ENCODE measurements around the gene NHSL1.

The NHSL1 gene, protein sequence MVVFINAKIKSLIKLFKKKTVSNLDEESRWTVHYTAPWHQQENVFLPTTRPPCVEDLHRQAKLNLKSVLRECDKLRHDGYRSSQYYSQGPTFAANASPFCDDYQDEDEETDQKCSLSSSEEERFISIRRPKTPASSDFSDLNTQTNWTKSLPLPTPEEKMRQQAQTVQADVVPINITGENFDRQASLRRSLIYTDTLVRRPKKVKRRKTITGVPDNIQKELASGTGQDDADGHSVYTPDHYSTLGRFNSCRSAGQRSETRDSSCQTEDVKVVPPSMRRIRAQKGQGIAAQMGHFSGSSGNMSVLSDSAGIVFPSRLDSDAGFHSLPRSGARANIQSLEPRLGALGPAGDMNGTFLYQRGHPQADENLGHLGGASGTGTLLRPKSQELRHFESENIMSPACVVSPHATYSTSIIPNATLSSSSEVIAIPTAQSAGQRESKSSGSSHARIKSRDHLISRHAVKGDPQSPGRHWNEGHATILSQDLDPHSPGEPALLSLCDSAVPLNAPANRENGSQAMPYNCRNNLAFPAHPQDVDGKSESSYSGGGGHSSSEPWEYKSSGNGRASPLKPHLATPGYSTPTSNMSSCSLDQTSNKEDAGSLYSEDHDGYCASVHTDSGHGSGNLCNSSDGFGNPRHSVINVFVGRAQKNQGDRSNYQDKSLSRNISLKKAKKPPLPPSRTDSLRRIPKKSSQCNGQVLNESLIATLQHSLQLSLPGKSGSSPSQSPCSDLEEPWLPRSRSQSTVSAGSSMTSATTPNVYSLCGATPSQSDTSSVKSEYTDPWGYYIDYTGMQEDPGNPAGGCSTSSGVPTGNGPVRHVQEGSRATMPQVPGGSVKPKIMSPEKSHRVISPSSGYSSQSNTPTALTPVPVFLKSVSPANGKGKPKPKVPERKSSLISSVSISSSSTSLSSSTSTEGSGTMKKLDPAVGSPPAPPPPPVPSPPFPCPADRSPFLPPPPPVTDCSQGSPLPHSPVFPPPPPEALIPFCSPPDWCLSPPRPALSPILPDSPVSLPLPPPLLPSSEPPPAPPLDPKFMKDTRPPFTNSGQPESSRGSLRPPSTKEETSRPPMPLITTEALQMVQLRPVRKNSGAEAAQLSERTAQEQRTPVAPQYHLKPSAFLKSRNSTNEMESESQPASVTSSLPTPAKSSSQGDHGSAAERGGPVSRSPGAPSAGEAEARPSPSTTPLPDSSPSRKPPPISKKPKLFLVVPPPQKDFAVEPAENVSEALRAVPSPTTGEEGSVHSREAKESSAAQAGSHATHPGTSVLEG (N-terminal part only)

GRCh38 chr6:138499303-138500018, at the start of gene NHSL1:
NHSL1 (minus strand) TSS chr6:138499494; CDS start chr6:138499290, 204 bp downstream.
- Mint-ChIP-seq H3K9me3 (no peaks in the 10 kb centered on the region), H3K27ac (no peak within 1 kb of the TSS), H3K27me3 (peaks cover 24% of the 10 kb centered on the region), H3K36me3 (no peaks in the 10 kb centered on the region), H3K4me1 (peaks cover 11% of the 10 kb centered on the region), H3K4me3 (peak within 1 kb of the TSS; percentile 75)
- ATAC-seq (ENCODE audit: low read depth) (peak; percentile 98), DNase-seq (ENCODE audit: low spot score in 2 of 2) (peak; percentile 18 to 35)

DNA sequence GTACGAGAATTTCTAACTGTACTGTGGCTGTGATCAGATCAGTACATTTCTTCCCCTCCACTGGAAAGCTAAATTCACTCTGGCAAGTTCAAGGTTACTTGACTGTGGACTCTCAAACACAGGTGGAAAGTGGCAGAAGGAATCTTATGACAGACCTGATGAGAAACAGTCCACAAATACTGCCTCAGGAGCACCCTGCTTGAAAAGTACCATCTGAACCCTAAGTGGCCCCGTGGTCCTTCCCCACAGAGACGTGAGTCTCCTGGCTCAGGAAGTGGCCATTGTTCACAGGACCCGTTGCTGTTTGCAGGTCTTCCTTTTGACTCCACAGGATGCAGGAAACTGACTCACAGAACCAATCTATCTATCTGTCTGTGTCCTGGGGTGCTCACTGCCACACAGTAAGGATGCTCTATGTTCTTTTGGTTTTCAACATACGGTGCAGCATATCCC, 47.5 kb upstream of the NHSL1 start:
- ATAC-seq (ENCODE audit: low read depth): no peak

DNA sequence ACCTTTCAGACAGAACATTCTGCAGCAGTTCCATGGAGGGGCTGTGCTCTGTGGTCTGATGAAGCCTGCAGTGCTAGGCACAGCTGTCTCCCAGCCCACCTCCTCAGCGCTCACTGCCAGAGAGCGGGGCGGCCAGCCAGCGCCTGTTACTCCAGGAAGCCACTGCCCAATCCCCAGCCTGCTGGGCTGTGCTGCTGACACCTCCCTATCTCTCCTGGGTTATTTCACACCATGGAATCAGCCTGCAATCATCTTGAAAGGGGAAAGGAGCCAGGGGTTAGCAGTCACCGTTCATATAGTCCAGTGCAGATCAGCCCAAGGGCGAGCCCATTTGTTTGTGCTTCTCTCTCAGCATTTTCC, 46.3 kb upstream of the NHSL1 start:
- peaks cover 17% of the 10 kb centered on the region for H3K27me3 Mint-ChIP-seq
- H3K4me1 Mint-ChIP-seq: no peaks in the 10 kb centered on the region
- no peak overlapping the region for H3K27ac Mint-ChIP-seq
- DNase-seq (ENCODE audit: low spot score in 2 of 2) (no peak), ATAC-seq (ENCODE audit: low read depth) (no peak)
- H3K36me3 Mint-ChIP-seq: no peaks in the 10 kb centered on the region
- H3K9me3 Mint-ChIP-seq: no peaks in the 10 kb centered on the region
- H3K4me3 Mint-ChIP-seq: no peak overlapping the region

More for the DNA sequence above, 47.5 kb upstream of the NHSL1 start:
- Mint-ChIP-seq H3K27me3 (peaks cover 17% of the 10 kb centered on the region), H3K4me1 (no peaks in the 10 kb centered on the region), H3K27ac (no peak overlapping the region), H3K36me3 (no peaks in the 10 kb centered on the region), H3K9me3 (no peaks in the 10 kb centered on the region), H3K4me3 (no peak overlapping the region)
- DNase-seq (ENCODE audit: low spot score in 2 of 2): no peak

DNA sequence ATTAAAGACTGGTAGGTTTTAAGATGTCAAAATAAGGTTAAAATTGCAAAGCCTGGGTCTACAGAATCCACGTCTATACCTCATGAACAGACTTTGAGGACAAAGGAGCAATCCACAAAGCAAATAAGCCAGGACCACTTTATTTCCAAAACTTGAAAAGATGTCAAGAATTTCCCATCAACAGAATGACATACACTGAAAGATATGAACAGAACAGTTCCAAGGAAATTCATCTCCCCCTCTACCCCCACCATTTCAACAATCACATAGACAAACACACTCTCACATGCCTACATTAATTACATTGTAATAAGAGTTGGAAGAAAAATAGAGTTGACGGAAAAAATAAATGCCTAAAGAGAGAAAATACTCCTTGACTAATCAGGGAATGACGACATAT, 45.2 kb upstream of the NHSL1 start:
- no peaks in the 10 kb centered on the region for H3K36me3 Mint-ChIP-seq
- no peaks in the 10 kb centered on the region for H3K4me1 Mint-ChIP-seq
- H3K9me3 Mint-ChIP-seq: no peaks in the 10 kb centered on the region
- no peak for DNase-seq (ENCODE audit: low spot score in 2 of 2)
- no peak overlapping the region for H3K4me3 Mint-ChIP-seq
- peaks cover 17% of the 10 kb centered on the region for H3K27me3 Mint-ChIP-seq
- no peak for ATAC-seq (ENCODE audit: low read depth)
- H3K27ac Mint-ChIP-seq: no peak overlapping the region

DNA sequence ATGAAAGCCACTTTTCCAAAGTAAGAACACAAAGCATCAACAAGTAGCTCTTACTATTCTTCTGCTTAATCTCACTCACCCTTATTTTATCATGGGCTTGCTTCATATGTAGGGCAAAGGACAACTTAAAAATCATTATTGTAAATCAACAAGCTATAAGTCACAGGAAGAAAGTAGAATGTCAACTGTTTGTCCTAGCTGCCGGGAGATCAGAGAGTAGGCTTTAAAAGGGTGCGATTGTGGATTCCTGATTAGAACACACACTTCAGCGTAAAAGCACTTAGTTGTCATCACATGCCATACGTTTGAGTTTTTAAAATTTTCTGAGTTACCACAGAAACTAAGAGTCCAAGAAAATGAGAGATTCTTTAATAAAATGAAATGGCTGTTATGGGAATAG, 44.4 kb upstream of the NHSL1 start:
- H3K36me3 Mint-ChIP-seq: no peaks in the 10 kb centered on the region
- DNase-seq (ENCODE audit: low spot score in 2 of 2) (no peak), ATAC-seq (ENCODE audit: low read depth) (no peak)
- H3K9me3 Mint-ChIP-seq: no peaks in the 10 kb centered on the region
- H3K4me3 Mint-ChIP-seq: no peak overlapping the region
- peaks cover 16% of the 10 kb centered on the region for H3K27me3 Mint-ChIP-seq
- no peaks in the 10 kb centered on the region for H3K4me1 Mint-ChIP-seq
- no peak overlapping the region for H3K27ac Mint-ChIP-seq

- ATAC-seq (ENCODE audit: low read depth): no peak
- no peak for DNase-seq (ENCODE audit: low spot score in 2 of 2)
- Mint-ChIP-seq H3K27me3 (peaks cover 13% of the 10 kb centered on the region), H3K4me3 (no peak overlapping the region), H3K9me3 (no peaks in the 10 kb centered on the region), H3K27ac (no peak overlapping the region), H3K4me1 (no peaks in the 10 kb centered on the region), H3K36me3 (no peaks in the 10 kb centered on the region)
Measured at GRCh38 chr6:138541823-138542481, 42.7 kb upstream of the NHSL1 start.

DNA sequence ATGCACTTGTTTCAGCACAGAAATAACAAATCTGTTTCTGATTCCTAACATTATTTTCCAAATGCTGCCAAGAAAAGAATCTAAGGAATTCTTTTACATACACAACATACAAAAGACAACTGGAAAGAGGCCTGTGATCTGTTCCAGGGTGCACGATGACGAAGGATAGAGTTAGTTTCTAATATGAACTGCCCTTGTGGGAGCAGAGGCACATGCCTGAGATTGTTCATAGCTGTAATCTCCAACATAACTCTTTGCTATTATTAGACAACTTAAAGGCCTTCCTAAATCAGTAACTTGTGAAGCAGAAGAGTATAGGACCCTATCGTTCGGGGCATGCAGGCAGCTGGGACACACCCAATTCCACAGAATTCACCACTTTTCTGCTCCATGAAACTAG, 41.2 kb upstream of the NHSL1 start:
- H3K27ac Mint-ChIP-seq: no peak overlapping the region
- no peaks in the 10 kb centered on the region for H3K9me3 Mint-ChIP-seq
- no peaks in the 10 kb centered on the region for H3K4me1 Mint-ChIP-seq
- H3K27me3 Mint-ChIP-seq: peaks cover 12% of the 10 kb centered on the region
- DNase-seq (ENCODE audit: low spot score in 2 of 2) (no peak), ATAC-seq (ENCODE audit: low read depth) (no peak)
- H3K36me3 Mint-ChIP-seq: no peaks in the 10 kb centered on the region
- H3K4me3 Mint-ChIP-seq: no peak overlapping the region

GRCh38 chr6:138539876-138540275, 40.6 kb upstream of the NHSL1 start:
- Mint-ChIP-seq H3K27me3 (peaks cover 12% of the 10 kb centered on the region), H3K36me3 (no peaks in the 10 kb centered on the region), H3K27ac (no peak overlapping the region), H3K4me3 (no peak overlapping the region), H3K9me3 (no peaks in the 10 kb centered on the region), H3K4me1 (no peaks in the 10 kb centered on the region)
- no peak for ATAC-seq (ENCODE audit: low read depth)
- no peak for DNase-seq (ENCODE audit: low spot score in 2 of 2)

- peaks cover 12% of the 10 kb centered on the region for H3K27me3 Mint-ChIP-seq
- no peaks in the 10 kb centered on the region for H3K36me3 Mint-ChIP-seq
- DNase-seq (ENCODE audit: low spot score in 2 of 2) (no peak), ATAC-seq (ENCODE audit: low read depth) (no peak)
- no peak overlapping the region for H3K4me3 Mint-ChIP-seq
- H3K4me1 Mint-ChIP-seq: no peaks in the 10 kb centered on the region
- no peaks in the 10 kb centered on the region for H3K9me3 Mint-ChIP-seq
- no peak overlapping the region for H3K27ac Mint-ChIP-seq
Measured at GRCh38 chr6:138538390-138539031, 39.2 kb upstream of the NHSL1 start.

DNA sequence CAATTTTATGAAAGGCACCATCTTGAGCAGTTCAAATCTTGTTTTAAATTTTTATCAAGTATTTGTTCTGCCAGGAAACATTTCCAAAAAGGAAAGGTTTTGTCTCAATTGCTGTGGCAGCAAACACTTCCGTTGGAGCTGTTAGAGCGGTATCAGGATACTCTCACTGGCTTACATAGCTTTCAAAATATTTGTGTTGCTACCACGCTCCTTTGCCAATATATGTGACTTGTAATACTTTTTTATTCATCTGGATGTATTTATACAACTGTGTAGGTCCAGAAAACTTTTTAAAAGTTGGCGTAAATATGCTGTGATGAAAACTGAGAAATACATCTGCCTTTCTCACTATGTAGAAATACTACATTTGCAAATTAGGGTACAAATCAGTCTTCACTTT, 37.8 kb upstream of the NHSL1 start:
- no peak for DNase-seq (ENCODE audit: low spot score in 2 of 2)
- no peak for ATAC-seq (ENCODE audit: low read depth)
- no peaks in the 10 kb centered on the region for H3K4me1 Mint-ChIP-seq
- peaks cover 11% of the 10 kb centered on the region for H3K27me3 Mint-ChIP-seq
- no peak overlapping the region for H3K4me3 Mint-ChIP-seq
- H3K36me3 Mint-ChIP-seq: no peaks in the 10 kb centered on the region
- no peaks in the 10 kb centered on the region for H3K9me3 Mint-ChIP-seq
- no peak overlapping the region for H3K27ac Mint-ChIP-seq

GRCh38 chr6:138535728-138536455, 36.6 kb upstream of the NHSL1 start:
- Mint-ChIP-seq H3K9me3 (no peaks in the 10 kb centered on the region), H3K4me3 (no peak overlapping the region), H3K4me1 (no peaks in the 10 kb centered on the region), H3K27ac (no peak overlapping the region), H3K36me3 (no peaks in the 10 kb centered on the region), H3K27me3 (peaks cover 12% of the 10 kb centered on the region)
- DNase-seq (ENCODE audit: low spot score in 2 of 2) (no peak), ATAC-seq (ENCODE audit: low read depth) (no peak)

DNA sequence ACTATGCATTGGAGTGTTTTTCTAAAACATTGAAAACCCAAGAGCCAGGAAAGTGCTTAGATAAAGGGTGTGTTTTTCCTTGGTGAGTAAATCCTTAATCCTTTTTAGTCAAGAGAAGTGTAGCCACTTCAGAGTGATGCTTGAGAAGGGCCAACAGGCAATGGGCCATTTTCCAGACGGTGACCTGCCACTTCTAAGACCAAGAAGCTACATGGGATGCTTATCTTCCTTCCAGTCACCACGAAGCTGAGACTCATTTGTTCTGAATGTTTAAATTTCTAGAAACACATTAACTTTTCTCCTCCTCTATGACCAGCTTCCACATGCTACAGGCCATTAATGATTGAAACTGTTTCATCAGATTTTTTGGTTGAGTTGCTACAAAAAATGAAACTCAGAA, 34.4 kb upstream of the NHSL1 start:
- H3K9me3 Mint-ChIP-seq: no peaks in the 10 kb centered on the region
- no peaks in the 10 kb centered on the region for H3K36me3 Mint-ChIP-seq
- no peak overlapping the region for H3K27ac Mint-ChIP-seq
- no peak overlapping the region for H3K4me3 Mint-ChIP-seq
- H3K4me1 Mint-ChIP-seq: no peaks in the 10 kb centered on the region
- ATAC-seq (ENCODE audit: low read depth): no peak
- DNase-seq (ENCODE audit: low spot score in 2 of 2): no peak
- peaks cover 16% of the 10 kb centered on the region for H3K27me3 Mint-ChIP-seq

Data from memory B cell (primary cell).